HepG2 (cell line): Measurements from ENCODE around the gene SKI. TPM values are rescaled to one million over a fixed set of nuclear protein-coding genes. Genes with fewer than 3 reads are reported as not detected.

Experiments
- AKAP8 ChIP-seq: sonication (generic); formaldehyde crosslinking; IDR thresholded peaks from 2 replicates; pipeline ENCODE4 v1.5.1; 2020; ENCODE audit warnings: mild to moderate bottlenecking, missing genetic modification reagents
- DDIT3 ChIP-seq: sonication (generic); formaldehyde crosslinking; IDR thresholded peaks from 2 replicates; pipeline ENCODE4 v1.4.0; 2020; ENCODE audit warnings: mild to moderate bottlenecking, missing genetic modification reagents
- EED ChIP-seq: sonication (generic); formaldehyde crosslinking; IDR thresholded peaks from 2 replicates; pipeline ENCODE4 v1.5.0; 2020; ENCODE audit warnings: mild to moderate bottlenecking, missing genetic modification reagents
- GATAD2A ChIP-seq: IDR thresholded peaks from 2 replicates; pipeline ENCODE4 v1.6.1; 2016
- GMEB1 ChIP-seq: sonication (generic); formaldehyde crosslinking; IDR thresholded peaks from 2 replicates; pipeline ENCODE4 v1.5.1; 2020; ENCODE audit warnings: missing genetic modification reagents, mild to moderate bottlenecking, borderline replicate concordance
- HNRNPL ChIP-seq: fragments of 200-400 bp; formaldehyde crosslinking; IDR thresholded peaks from 2 replicates; pipeline ENCODE4 v1.6.1; 2017; ENCODE audit warnings: mild to moderate bottlenecking, low read depth, low read length
- HNRNPUL1 ChIP-seq: fragments of 200-400 bp; formaldehyde crosslinking; IDR thresholded peaks from 2 replicates; pipeline ENCODE4 v1.6.1; 2017; ENCODE audit warnings: low read depth, mild to moderate bottlenecking, low read length, moderate library complexity
- JDP2 ChIP-seq: sonication (generic); formaldehyde crosslinking; IDR thresholded peaks from 2 replicates; pipeline ENCODE4 v1.8.1; 2022; ENCODE audit warnings: missing genetic modification reagents, borderline replicate concordance
- MNT ChIP-seq: fragments of 450-650 bp; IDR thresholded peaks from 2 replicates; pipeline ENCODE4 v1.6.1; 2016
- NFRKB ChIP-seq: fragments of 450-650 bp; IDR thresholded peaks from 2 replicates; pipeline ENCODE4 v1.6.1; 2017
- RARG ChIP-seq: sonication (generic); formaldehyde crosslinking; IDR thresholded peaks from 2 replicates; pipeline ENCODE4 v1.4.0; 2020; ENCODE audit warnings: low read depth, mild to moderate bottlenecking, missing genetic modification reagents
- SIX4 ChIP-seq: sonication (generic); formaldehyde crosslinking; IDR thresholded peaks from 2 replicates; pipeline ENCODE4 v1.4.0; 2020; ENCODE audit warnings: missing genetic modification reagents
- ZNF121 ChIP-seq: sonication (generic); formaldehyde crosslinking; IDR thresholded peaks from 2 replicates; pipeline ENCODE4 v1.5.0; 2020; ENCODE audit warnings: mild to moderate bottlenecking, missing genetic modification reagents
- ZNF296 ChIP-seq: sonication (generic); formaldehyde crosslinking; conservative IDR thresholded peaks from 2 replicates; pipeline ENCODE4 v1.5.0; 2020; ENCODE audit warnings: mild to moderate bottlenecking, missing genetic modification reagents
- ZNF329 ChIP-seq: sonication (generic); formaldehyde crosslinking; IDR thresholded peaks from 2 replicates; pipeline ENCODE4 v1.9.0; 2021; ENCODE audit warnings: low read depth, mild to moderate bottlenecking, missing genetic modification reagents
- ZNF660 ChIP-seq: sonication (generic); formaldehyde crosslinking; IDR thresholded peaks from 2 replicates; pipeline ENCODE4 v1.5.1; 2020; ENCODE audit warnings: mild to moderate bottlenecking, low read depth, missing genetic modification reagents, borderline replicate concordance
- ZNF781 ChIP-seq: sonication (generic); formaldehyde crosslinking; IDR thresholded peaks from 2 replicates; pipeline ENCODE4 v1.5.1; 2020; ENCODE audit warnings: borderline replicate concordance, mild to moderate bottlenecking, missing genetic modification reagents; ENCODE audit errors: not compliant biosample characterization
- ZNF879 ChIP-seq: sonication (generic); formaldehyde crosslinking; IDR thresholded peaks from 2 replicates; pipeline ENCODE4 v1.8.1; 2023; ENCODE audit warnings: missing genetic modification reagents
- polyA plus RNA-seq, 8 experiments: library from polyadenylated mRNA; depleted of rRNA in 3 of 8; stranded (reverse) in 7 of 8; unstranded in 1 of 8; fragments of >200 nt; fragmentation: Illumina TruSeq in 4 of 8; extraction: Trizol in 4 of 8; gene quantifications; 2 replicates each; pipeline versions ENCODE4 v1.2.1 to v1.2.3, GENCODE V29; 2011 to 2016; ENCODE audit warnings: low read depth in 4 of 8, missing spikeins in 1 of 8, mixed read lengths in 1 of 8; ENCODE audit not compliant: insufficient read depth in 1 of 8
- total RNA-seq, 5 experiments: library from RNA; depleted of rRNA; stranded (reverse); fragments of >200 nt; fragmentation: Illumina TruSeq; extraction: Trizol; gene quantifications; 2 replicates each; pipeline ENCODE4 v1.2.3, GENCODE V29; 2016; ENCODE audit warnings: low read depth in 1 of 5
- TF ChIP-seq, protein P1 (sequence below): sonication (generic); formaldehyde crosslinking; IDR thresholded peaks from 2 replicates; pipeline ENCODE4 v1.4.0; 2020; ENCODE audit warnings: missing genetic modification reagents
- TF ChIP-seq, protein P2 (sequence below): sonication (generic); formaldehyde crosslinking; conservative IDR thresholded peaks from 2 replicates; pipeline ENCODE4 v1.8.0; 2022; ENCODE audit warnings: mild to moderate bottlenecking, moderate library complexity, missing genetic modification reagents

Gene SKI
- total and polyA plus RNA-seq, 2 of the 13 experiments (the other 11 are each of a cell fraction or from before 2014, with no cell fraction given) = 4.7 to 6.9 TPM

DNA sequence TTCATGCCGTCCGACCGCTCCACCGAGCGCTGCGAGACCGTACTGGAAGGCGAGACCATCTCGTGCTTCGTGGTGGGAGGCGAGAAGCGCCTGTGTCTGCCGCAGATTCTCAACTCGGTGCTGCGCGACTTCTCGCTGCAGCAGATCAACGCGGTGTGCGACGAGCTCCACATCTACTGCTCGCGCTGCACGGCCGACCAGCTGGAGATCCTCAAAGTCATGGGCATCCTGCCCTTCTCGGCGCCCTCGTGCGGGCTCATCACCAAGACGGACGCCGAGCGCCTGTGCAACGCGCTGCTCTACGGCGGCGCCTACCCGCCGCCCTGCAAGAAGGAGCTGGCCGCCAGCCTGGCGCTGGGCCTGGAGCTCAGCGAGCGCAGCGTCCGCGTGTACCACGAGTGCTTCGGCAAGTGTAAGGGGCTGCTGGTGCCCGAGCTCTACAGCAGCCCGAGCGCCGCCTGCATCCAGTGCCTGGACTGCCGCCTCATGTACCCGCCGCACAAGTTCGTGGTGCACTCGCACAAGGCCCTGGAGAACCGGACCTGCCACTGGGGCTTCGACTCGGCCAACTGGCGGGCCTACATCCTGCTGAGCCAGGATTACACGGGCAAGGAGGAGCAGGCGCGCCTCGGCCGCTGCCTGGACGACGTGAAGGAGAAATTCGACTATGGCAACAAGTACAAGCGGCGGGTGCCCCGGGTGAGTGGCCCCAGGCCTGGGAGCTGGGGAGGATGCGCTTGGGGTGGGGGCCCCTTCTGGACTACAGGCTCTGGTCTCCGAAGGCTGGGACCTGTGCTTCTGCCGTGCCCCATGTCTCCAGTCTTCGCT is 1.1 kb downstream of the SKI start (continued):
- TF ChIP-seq GATAD2A (CRISPR knock-in tag) (no peak), SIX4 (CRISPR knock-in tag) (no peak), RARG (CRISPR knock-in tag) (no peak), ZNF879 (CRISPR knock-in tag) (no peak), ZNF296 (CRISPR knock-in tag) (no peak), MNT (no peak), GMEB1 (CRISPR knock-in tag) (no peak), DDIT3 (CRISPR knock-in tag) (no peak), ZNF660 (CRISPR knock-in tag) (no peak), HNRNPUL1 (no peak), ZNF329 (CRISPR knock-in tag) (0 out of 2 replicates have a peak, but pooled peaks have one; percentile 47), ZNF781 (CRISPR knock-in tag) (peak; percentile 43), ZNF121 (CRISPR knock-in tag) (no peak), NFRKB (no peak), JDP2 (CRISPR knock-in tag) (no peak), AKAP8 (0 out of 2 replicates have a peak, but pooled peaks have one; percentile 17), EED (CRISPR knock-in tag) (peak; percentile 88; the same call in 1 of the 2 replicates), HNRNPL (peak; percentile 62; the same call in 1 of the 2 replicates)
- TF ChIP-seq, protein P1, sequence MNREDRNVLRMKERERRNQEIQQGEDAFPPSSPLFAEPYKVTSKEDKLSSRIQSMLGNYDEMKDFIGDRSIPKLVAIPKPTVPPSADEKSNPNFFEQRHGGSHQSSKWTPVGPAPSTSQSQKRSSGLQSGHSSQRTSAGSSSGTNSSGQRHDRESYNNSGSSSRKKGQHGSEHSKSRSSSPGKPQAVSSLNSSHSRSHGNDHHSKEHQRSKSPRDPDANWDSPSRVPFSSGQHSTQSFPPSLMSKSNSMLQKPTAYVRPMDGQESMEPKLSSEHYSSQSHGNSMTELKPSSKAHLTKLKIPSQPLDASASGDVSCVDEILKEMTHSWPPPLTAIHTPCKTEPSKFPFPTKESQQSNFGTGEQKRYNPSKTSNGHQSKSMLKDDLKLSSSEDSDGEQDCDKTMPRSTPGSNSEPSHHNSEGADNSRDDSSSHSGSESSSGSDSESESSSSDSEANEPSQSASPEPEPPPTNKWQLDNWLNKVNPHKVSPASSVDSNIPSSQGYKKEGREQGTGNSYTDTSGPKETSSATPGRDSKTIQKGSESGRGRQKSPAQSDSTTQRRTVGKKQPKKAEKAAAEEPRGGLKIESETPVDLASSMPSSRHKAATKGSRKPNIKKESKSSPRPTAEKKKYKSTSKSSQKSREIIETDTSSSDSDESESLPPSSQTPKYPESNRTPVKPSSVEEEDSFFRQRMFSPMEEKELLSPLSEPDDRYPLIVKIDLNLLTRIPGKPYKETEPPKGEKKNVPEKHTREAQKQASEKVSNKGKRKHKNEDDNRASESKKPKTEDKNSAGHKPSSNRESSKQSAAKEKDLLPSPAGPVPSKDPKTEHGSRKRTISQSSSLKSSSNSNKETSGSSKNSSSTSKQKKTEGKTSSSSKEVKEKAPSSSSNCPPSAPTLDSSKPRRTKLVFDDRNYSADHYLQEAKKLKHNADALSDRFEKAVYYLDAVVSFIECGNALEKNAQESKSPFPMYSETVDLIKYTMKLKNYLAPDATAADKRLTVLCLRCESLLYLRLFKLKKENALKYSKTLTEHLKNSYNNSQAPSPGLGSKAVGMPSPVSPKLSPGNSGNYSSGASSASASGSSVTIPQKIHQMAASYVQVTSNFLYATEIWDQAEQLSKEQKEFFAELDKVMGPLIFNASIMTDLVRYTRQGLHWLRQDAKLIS (CRISPR knock-in tag) = 0 out of 2 replicates have a peak, but pooled peaks have one; percentile 31
- TF ChIP-seq, protein P2, sequence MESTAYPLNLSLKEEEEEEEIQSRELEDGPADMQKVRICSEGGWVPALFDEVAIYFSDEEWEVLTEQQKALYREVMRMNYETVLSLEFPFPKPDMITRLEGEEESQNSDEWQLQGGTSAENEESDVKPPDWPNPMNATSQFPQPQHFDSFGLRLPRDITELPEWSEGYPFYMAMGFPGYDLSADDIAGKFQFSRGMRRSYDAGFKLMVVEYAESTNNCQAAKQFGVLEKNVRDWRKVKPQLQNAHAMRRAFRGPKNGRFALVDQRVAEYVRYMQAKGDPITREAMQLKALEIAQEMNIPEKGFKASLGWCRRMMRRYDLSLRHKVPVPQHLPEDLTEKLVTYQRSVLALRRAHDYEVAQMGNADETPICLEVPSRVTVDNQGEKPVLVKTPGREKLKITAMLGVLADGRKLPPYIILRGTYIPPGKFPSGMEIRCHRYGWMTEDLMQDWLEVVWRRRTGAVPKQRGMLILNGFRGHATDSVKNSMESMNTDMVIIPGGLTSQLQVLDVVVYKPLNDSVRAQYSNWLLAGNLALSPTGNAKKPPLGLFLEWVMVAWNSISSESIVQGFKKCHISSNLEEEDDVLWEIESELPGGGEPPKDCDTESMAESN (CRISPR knock-in tag) = peak; percentile 32; the same call in 1 of the 2 replicates
